ENCODE measurements around the gene APOBEC3G. TPM values are rescaled to one million over a fixed set of nuclear protein-coding genes. Genes with fewer than 3 reads are reported as not detected.
A peak's percentile ranks its signal among the peaks of the same experiment; 100 is the strongest.

Gene APOBEC3G
- total and polyA plus RNA-seq, 2 of the 13 experiments (the other 11 are each of a cell fraction or from before 2014, with no cell fraction given), result 3.2 to 4.1 TPM

GRCh38 chr22:39078329-39078728 is 1.3 kb downstream of the APOBEC3G start:
- H3K27me3 ChIP-seq (ENCODE audit: control insufficient read depth in 1 of 2, insufficient read depth in 2 of 2, low read length in 2 of 2), result no peaks in the 10 kb centered on the region
- no peak overlapping the region for H3K4me2 ChIP-seq (ENCODE audit: low read depth, low read length)
- ChIA-PET POLR2A (no interaction called here), CTCF (ENCODE audit: low intra/inter-chr PET ratio, low total read pairs) (no interaction called here)
- H3K27ac ChIP-seq (ENCODE audit: extremely low read length, insufficient read depth, low read length), result no peak overlapping the region
- no peaks in the 10 kb centered on the region for H3K9me3 ChIP-seq (ENCODE audit: low read length)
- FAIRE-seq, result no peak
- peaks cover 9% of the 10 kb centered on the region for H3K4me1 ChIP-seq (ENCODE audit: insufficient read depth, low read length)
- no peak for ATAC-seq
- H2AFZ ChIP-seq (ENCODE audit: low read length), result no peak overlapping the region
- H3K36me3 ChIP-seq (replicated peaks in 1 of 2; ENCODE audit: control insufficient read depth in 1 of 2, insufficient read depth in 2 of 2, low read length in 2 of 2), result no peaks in the 10 kb centered on the region
- H3K4me3 ChIP-seq (replicated peaks in 1 of 3; ENCODE audit: insufficient read depth in 1 of 3, low read depth in 2 of 3, low read length in 3 of 3), result no peak overlapping the region
- no peak overlapping the region for H3K9ac ChIP-seq (ENCODE audit: insufficient read depth, low read depth, low read length)
- TF ChIP-seq ZSCAN21 (CRISPR knock-in tag; IDR thresholded peaks at IDR 0.05; ENCODE audit: borderline replicate concordance) (no peak), KDM4B (CRISPR knock-in tag; IDR thresholded peaks at IDR 0.05) (no peak), PHF8 (CRISPR knock-in tag; IDR thresholded peaks at IDR 0.05) (no peak), MXI1 (IDR thresholded peaks at IDR 0.05; ENCODE audit: borderline replicate concordance, low read depth, low read length) (no peak), RBM39 (IDR thresholded peaks at IDR 0.05; ENCODE audit: low read depth, low read length, poor library complexity, severe bottlenecking) (no peak), ZNF446 (CRISPR knock-in tag; IDR thresholded peaks at IDR 0.05) (no peak), GATAD2A (CRISPR knock-in tag; IDR thresholded peaks at IDR 0.05) (no peak), ZFAT (CRISPR knock-in tag; conservative IDR thresholded peaks at IDR 0.05) (no peak), RARA (CRISPR knock-in tag; IDR thresholded peaks at IDR 0.05) (no peak), ZNF550 (CRISPR knock-in tag; IDR thresholded peaks at IDR 0.05; ENCODE audit: borderline replicate concordance) (no peak), E2F1 (CRISPR knock-in tag; IDR thresholded peaks at IDR 0.05) (no peak), XBP1 (CRISPR knock-in tag; IDR thresholded peaks at IDR 0.05) (no peak), HMGXB3 (CRISPR knock-in tag; IDR thresholded peaks at IDR 0.05; ENCODE audit: borderline replicate concordance) (no peak), BORCS8-MEF2B (CRISPR knock-in tag; IDR thresholded peaks at IDR 0.05) (no peak), AFF4 (CRISPR knock-in tag; IDR thresholded peaks at IDR 0.05) (no peak), ZNF713 (CRISPR knock-in tag; IDR thresholded peaks at IDR 0.05) (no peak)
- in situ Hi-C loops (cut with HindIII; ENCODE audit: extremely low pct_ligation_motif_present, low pct_unique_long_range_greater_than_20kb) (no loop called here), intact Hi-C loops (cut with micrococcal nuclease; ENCODE audit: unreplicated experiment) (no loop called here)
- TSS peak; percentile 58 for BruUV-seq (replicated peaks)
- WGBS (ENCODE audit: low lambda C conversion rate), result 92% methylated on average over 8 of the region's 8 CpGs
- DNase-seq (ENCODE audit: low spot score), result no peak
- no peaks in the 10 kb centered on the region for H4K20me1 ChIP-seq (ENCODE audit: insufficient read depth, low read length)
- no peaks in the 10 kb centered on the region for H3K79me2 ChIP-seq (ENCODE audit: insufficient read depth, low read length)

Data from HepG2 (cell line).